Embryonic facial prominence (tissue), 1 donor: ENCODE data around the gene KDM8.

Source experiments
- DNase-seq: peaks from one replicate; pipeline ENCODE4 v3.0.0-alpha.2; 2016; ENCODE audit errors: extremely low spot score

KDM8 gene

GRCh38 chr16:27215660-27216059 lies 12.3 kb downstream of the KDM8 start:
- DNase-seq = no peak

DNA sequence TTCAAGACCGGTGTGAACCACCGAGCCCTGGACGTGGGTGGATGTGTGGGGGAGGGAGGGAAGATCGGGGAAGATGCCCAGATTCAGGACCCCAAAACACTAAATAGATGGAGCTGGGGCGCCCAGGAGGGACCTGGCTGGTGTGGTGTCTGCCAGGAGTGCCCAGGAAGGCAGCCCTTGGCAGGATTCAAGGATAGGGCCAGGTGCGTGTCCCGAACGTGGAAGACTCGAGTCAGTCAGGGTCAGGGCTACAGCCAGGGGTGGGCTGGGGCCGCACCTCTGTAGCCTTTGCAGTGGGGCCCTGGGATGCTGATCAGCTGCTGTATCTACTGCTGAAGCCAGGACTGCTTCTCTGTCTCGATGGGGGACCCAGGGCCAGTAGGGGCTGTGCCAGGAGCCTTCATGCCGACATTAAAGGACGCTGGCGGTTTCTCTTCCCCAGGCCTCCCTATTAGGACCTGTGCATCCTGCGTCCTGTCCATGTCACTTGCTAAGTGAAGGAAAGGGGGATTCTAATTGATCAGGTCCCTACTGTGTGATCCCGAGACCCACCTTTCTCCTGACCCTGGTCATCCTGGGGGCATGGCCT lies 13.1 kb downstream of the KDM8 start:
- DNase-seq = no peak

DNA sequence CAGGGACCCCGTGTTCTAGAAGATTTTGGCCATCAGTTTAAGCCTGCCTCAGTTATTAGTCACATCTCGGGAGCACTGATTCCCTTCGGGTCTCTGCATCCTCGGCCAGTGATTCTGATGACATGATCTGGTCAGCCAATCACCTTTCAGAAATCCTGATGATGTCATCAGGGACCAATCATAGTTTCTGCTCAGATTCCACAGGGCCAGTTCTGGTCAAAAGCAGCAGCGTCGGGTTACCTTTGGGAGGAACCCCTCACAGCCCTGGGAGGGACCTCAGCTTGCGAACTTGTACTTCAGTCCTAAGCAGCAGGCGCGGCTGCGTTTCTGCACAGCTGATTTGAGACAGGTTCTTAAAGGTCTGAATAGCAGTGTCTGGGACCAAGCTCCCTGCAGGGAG lies 13.9 kb downstream of the KDM8 start:
- no peak for DNase-seq

- no peak for DNase-seq
Observed at GRCh38 chr16:27218756-27219155, 15.4 kb downstream of the KDM8 start.

DNA sequence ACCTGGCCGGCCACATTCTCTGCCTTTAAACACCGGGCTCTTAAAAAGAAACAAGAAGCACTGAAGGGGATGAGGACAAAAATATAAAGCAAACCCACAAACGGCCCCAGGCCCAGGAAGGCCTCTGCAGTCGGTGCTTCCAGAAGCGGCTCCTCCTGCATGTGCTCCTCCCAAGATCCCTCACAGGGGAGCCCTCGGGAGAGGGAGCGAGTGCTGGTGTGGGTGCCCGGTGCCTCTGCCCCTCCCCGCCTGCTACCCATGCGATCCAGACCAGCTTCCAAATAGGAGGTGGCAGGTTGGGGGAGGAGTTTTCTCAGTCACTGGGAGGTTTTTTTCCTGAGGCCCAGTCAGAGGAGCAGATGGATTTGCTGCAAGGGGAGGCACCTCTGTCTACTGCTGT lies 15.8 kb downstream of the KDM8 start:
- DNase-seq = no peak

DNA sequence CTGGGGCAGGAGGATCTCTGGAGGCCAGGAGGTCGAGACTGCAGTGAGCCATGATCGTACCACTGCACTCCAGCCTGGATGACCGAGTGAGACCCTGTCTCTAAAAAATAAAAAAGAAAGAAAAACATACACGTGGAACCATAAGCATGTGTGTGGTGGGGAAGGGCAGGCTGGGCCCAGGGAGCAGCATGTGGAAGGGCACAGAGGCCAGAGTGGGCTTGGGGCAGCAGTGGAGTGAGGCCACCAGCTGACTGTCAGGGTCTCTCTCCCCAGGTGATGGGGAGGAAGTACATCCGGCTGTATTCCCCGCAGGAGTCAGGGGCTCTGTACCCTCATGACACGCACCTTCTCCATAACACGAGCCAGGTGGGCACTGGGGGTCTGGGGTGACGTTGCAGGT lies 16.8 kb downstream of the KDM8 start:
- DNase-seq = no peak

DNA sequence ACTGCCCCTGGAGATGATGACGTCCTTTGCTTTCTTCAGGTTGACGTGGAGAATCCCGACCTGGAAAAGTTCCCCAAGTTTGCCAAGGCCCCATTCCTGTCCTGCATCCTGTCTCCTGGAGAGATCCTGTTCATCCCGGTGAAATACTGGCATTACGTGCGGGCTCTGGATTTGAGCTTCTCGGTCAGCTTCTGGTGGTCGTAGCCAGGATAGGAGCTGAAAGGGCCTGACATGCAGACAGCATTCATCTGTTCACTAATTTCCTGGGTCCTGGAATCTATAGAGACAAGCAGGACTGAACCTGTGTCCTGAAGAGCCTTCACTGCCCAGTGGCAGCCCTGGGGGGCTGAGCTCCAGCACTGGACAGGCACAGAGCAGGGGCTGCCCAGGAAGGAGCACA lies 17.2 kb downstream of the KDM8 start:
- no peak for DNase-seq

GRCh38 chr16:27220991-27221390 lies 17.7 kb downstream of the KDM8 start:
- no peak for DNase-seq

- no peak for DNase-seq
Observed at GRCh38 chr16:27221576-27222248, 18.4 kb downstream of the KDM8 start.

- no peak for DNase-seq
Observed at GRCh38 chr16:27222249-27223225, 19.2 kb downstream of the KDM8 start.

- DNase-seq = no peak
Observed at GRCh38 chr16:27223226-27223610, 19.9 kb downstream of the KDM8 start.

- no peak for DNase-seq
Observed at GRCh38 chr16:27223701-27224100, 20.4 kb downstream of the KDM8 start.

DNA sequence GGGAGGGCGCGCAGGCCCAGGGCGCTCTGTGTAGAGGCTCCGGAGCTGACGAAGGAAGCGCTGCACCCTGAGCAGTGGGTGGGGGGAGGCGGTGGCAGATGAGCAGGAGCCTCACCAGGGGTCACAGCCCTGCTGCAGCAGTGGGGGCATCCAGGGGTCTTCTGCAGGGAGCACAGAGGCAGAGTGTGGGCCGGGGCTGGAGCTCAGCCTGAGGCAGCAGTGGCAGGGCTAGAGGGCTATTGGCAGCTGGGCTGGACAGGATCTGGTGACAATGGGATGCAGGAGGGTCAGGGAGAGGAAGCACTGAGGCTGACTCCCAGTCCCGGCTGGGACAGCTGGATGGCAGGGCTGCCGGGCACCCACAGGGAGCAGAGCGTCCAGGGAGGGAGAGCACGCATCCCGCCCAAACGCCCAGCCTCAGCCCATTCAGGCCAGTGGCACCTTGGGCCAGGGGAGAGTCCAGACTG lies 21.0 kb downstream of the KDM8 start:
- no peak for DNase-seq

- DNase-seq = no peak
Observed at GRCh38 chr16:27224741-27225300, 21.5 kb downstream of the KDM8 start.

DNA sequence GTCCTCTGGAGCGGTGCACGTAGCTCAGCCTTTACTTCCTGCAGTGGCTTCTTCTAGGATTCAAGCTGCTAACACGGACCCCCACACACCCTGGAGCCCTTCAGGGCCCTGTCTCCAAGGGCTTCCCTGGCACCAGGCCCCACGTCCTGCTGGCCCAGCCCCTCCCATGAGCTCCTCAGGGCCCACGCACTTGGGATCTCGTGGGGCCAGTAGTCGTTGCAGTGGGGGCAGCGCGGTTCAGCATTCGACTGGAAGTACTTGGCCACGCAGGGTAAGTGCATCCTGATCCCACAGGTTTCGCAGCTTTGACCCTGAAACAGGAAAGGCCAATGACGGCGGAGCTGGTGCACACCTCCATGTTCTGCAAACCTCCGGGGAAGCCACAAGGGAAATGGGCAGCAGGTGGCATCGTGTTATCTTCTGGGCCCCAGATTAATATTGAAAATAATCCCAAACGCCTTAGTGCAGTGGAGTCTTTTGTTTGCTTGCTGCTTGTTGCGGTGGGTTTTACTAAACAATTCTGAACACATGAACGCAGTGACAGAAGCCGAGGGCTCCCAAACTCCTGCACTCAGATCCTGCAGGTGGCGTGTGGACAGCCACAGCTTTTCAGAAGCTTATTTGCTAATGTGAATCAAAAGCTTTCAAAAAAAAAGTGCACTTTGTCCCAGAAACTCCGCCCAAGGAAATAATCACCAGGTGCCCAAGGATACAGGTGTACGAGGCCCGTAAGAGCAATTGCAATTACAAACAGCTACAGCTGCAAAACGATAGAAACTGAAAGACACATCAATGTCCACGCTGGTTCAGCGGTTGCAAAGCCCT lies 22.4 kb downstream of the KDM8 start:
- no peak for DNase-seq

DNA sequence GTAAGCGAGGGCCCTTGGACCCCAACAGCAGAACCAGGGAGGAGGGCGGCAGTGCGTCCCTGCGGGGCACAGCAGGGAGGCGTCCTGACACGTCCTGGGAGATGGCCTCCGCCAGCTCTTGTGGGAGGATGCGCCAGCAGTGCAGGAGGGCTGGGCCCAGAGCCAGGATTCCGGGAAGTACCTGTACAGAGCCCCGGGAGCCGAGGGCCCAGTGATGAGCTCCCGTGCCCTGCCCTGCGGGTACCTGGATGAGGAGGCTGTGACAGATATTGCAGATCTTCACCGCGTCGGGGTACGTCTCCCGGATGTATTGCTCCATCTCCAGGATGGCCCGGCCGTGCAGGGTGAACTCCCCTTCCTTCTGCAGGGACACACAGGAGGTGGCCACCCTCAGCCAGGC lies 23.1 kb downstream of the KDM8 start:
- DNase-seq = no peak

DNA sequence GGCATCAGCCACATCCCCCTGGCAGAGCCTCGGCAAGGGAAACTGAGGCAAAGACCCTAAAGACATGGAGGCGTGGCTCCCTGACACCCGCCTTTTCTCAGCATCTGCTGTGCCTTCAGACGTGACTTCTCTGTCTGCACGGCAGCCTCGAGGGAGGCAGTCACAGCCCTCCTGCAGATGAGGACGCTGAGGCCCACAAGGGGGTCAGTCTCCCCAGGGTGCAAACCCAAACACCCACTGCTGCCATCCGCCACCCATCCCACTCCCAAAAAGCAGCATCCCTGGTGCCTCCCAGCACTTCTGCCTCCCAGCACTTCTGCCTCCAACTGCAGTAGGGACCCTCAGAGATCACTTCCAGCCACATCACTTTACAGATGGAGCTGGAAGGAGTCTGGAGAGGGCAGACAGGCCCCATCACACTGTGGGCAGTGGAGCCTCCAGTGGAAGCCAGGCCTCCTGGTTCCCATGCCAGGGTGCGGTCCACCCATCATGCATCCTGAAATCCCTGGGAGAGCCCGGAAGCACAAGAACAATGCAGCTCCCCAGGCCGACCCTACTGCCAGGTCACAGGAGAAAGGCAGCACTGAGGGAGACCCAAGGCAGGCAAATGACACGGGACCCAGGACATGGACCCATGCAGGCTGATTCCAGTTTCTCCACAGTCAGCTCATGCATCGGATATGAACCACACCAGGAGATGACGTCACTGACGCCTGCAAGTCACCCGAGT lies 23.8 kb downstream of the KDM8 start:
- DNase-seq = no peak

- no peak for DNase-seq
Observed at GRCh38 chr16:27228045-27228444, 24.7 kb downstream of the KDM8 start.

- DNase-seq = no peak
Observed at GRCh38 chr16:27228621-27229501, 25.5 kb downstream of the KDM8 start.
